ENCODE data around the gene ANKRD60. TPM values are rescaled to one million over a fixed set of nuclear protein-coding genes. Genes with fewer than 3 reads are reported as not detected.

The ANKRD60 gene
- total RNA-seq, 1 donor from 2014 or later, result not detected

DNA sequence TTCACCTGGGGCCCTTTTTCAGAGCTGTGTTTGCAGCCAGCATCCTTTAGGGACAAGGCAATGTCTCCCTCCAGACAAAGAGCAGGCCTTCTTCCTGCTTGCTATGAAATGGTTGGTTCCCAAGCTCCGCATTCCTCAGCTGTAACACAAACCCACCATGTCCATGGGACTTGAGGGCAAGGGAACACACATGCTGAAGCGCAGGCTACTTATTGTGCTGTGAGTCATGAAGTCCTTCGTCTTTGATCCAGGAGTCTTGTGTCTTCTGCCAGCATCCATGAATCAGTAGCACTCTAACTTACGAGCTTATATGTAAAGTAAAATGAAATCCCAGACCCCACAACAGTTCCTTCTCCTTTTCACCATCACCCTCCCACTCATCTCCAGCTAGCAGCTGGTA is 59.0 kb downstream of the ANKRD60 start:
- Histone ChIP-seq H3K9me3 (no peaks in the 10 kb centered on the region), H3K4me3 (no peak overlapping the region), H3K36me3 (no peaks in the 10 kb centered on the region), H3K27me3 (no peaks in the 10 kb centered on the region), H3K4me1 (peaks cover 0 to 4% of the 10 kb centered on the region in 2 donors), H3K27ac (no peak overlapping the region)
- DNase-seq (ENCODE audit: low spot score in 2 of 2), result no peak
- TF ChIP-seq, protein P1, sequence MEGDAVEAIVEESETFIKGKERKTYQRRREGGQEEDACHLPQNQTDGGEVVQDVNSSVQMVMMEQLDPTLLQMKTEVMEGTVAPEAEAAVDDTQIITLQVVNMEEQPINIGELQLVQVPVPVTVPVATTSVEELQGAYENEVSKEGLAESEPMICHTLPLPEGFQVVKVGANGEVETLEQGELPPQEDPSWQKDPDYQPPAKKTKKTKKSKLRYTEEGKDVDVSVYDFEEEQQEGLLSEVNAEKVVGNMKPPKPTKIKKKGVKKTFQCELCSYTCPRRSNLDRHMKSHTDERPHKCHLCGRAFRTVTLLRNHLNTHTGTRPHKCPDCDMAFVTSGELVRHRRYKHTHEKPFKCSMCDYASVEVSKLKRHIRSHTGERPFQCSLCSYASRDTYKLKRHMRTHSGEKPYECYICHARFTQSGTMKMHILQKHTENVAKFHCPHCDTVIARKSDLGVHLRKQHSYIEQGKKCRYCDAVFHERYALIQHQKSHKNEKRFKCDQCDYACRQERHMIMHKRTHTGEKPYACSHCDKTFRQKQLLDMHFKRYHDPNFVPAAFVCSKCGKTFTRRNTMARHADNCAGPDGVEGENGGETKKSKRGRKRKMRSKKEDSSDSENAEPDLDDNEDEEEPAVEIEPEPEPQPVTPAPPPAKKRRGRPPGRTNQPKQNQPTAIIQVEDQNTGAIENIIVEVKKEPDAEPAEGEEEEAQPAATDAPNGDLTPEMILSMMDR (IDR thresholded peaks at IDR 0.05), result no peak
- intact Hi-C loops (cut with DNase I), result no loop called here

DNA sequence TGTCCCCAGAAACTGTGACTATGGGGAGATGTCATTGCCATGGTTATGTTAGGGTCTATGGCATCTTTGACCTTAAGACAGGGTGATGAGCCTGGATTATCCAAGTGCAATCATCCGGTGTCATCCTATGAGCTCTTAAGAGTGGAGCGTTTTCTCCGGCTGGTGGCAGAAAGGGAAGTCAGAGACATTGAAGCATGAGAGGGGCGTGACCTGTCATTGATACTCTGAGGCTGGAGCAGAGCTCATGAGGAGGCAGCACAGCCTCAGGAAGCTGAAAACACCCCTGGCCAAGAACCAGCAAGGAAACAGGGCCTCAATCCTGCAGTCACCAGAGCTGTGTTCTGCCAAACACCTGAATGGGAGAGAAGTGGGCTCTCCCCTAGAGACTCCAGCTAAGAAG is 59.6 kb downstream of the ANKRD60 start:
- H3K36me3 ChIP-seq, result no peaks in the 10 kb centered on the region
- H3K9me3 ChIP-seq, result no peaks in the 10 kb centered on the region
- intact Hi-C loops (cut with DNase I), result no loop called here
- no peak overlapping the region for H3K4me3 ChIP-seq
- H3K27ac ChIP-seq, result no peak overlapping the region
- H3K4me1 ChIP-seq, result peaks cover 0 to 3% of the 10 kb centered on the region in 2 donors
- no peaks in the 10 kb centered on the region for H3K27me3 ChIP-seq
- TF ChIP-seq, protein P1 (IDR thresholded peaks at IDR 0.05), result no peak
- no peak for DNase-seq (ENCODE audit: low spot score in 2 of 2)

DNA sequence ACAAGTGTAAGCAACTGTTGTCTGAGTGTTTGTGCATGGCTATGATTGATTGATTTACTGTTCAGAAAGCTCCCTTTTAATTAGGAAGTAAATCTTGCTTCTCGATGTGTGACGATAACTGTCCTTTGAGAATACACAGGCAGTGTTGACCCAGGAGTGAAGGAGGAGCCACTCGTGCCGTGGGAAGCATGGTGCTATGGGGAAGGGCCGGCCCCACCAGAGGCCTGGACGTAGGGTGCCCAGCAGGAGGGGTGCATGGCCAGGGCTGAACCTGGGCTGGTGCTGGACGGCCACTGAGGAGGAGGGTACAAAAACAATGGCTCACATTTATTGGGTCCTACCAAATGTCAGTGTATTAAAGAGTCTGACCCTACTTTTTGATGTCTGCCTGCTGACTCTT is 60.7 kb downstream of the ANKRD60 start:
- TF ChIP-seq, protein P1 (IDR thresholded peaks at IDR 0.05), result no peak
- H3K36me3 ChIP-seq, result no peaks in the 10 kb centered on the region
- H3K27me3 ChIP-seq, result no peaks in the 10 kb centered on the region
- H3K27ac ChIP-seq, result no peak overlapping the region
- intact Hi-C loops (cut with DNase I), result no loop called here
- H3K4me3 ChIP-seq, result no peak overlapping the region
- no peak for DNase-seq (ENCODE audit: low spot score in 2 of 2)
- H3K9me3 ChIP-seq, result no peaks in the 10 kb centered on the region
- no peaks in the 10 kb centered on the region for H3K4me1 ChIP-seq

Other genes with a start within 250 kb of the ANKRD60 start
- 17.8 TPM for gene RAB22A, start 81.1 kb upstream of the ANKRD60 start, total RNA-seq
- gene VAPB, start 160.6 kb upstream of the ANKRD60 start, total RNA-seq, result 11.1 TPM